Stomach (tissue), 9 donors: ENCODE results near the gene NCDN. TPM values are rescaled to one million over a fixed set of nuclear protein-coding genes. Genes with fewer than 3 reads are reported as not detected.

Experiments
- DNase-seq, 2 donors: peaks; one replicate each; pipeline versions ENCODE4 v3.0.0 to v3.0.0-alpha.2; 2013 to 2019
- H3K27ac ChIP-seq, 5 donors: fragments of 200-600 bp in 4 of 5; sonication (generic) in 4 of 5; one replicate each; pipeline ENCODE4 v1.5.1; 2013 to 2019; ENCODE audit warnings: mild to moderate bottlenecking in 1 of 5, moderate library complexity in 1 of 5
- H3K27me3 ChIP-seq, 3 donors: fragments of 200-600 bp; sonication (generic); one replicate each; pipeline ENCODE4 v1.5.1; 2017 to 2019; ENCODE audit warnings: mixed run types in 1 of 3
- H3K36me3 ChIP-seq, 4 donors: fragments of 200-600 bp; sonication (generic); 1 replicate in 3 of 4; 2 replicates in 1 of 4; pipeline ENCODE4 v1.5.1; 2016 to 2019
- H3K4me1 ChIP-seq, 4 donors: fragments of 200-600 bp; sonication (generic); one replicate each; pipeline ENCODE4 v1.5.1; 2016 to 2019
- H3K4me3 ChIP-seq, 4 donors: fragments of 200-600 bp; sonication (generic) in 3 of 4; one replicate each; pipeline ENCODE4 v1.5.1; 2016 to 2019; ENCODE audit warnings: mild to moderate bottlenecking in 1 of 4
- H3K9me3 ChIP-seq, 4 donors: fragments of 200-600 bp; sonication (generic); one replicate each; pipeline ENCODE4 v1.5.1; 2016 to 2019
- EP300 ChIP-seq: sonication (generic); formaldehyde crosslinking; IDR thresholded peaks from one replicate; pipeline ENCODE4 v1.6.1; 2017; ENCODE audit warnings: antibody characterized with exemption
- POLR2A ChIP-seq, 4 donors: fragments of 450-650 bp; IDR thresholded peaks; one replicate each; pipeline ENCODE4 v1.6.1; 2016; ENCODE audit warnings: antibody characterized with exemption in 4 of 4, control low read depth in 2 of 4, mild to moderate bottlenecking in 1 of 4, moderate library complexity in 1 of 4
- POLR2AphosphoS5 ChIP-seq, 3 donors: sonication (generic); formaldehyde crosslinking; IDR thresholded peaks; one replicate each; pipeline ENCODE4 v1.6.1; 2016; ENCODE audit warnings: antibody characterized with exemption in 3 of 3
- WGBS, 5 donors: extraction: QIAGEN DNeasy Blood & Tissue Kit in 3 of 5; methylation state at CpG; one replicate each; pipeline versions ENCODE4 v1.1.5 to v1.1.7; 2013 to 2018; 5-methylcytosine and 5-hydroxymethylcytosine counted together
- intact Hi-C: fragments of 100-400 bp; cut with DNase I; formaldehyde crosslinking; loops from one replicate; pipeline ENCODE4 v1.15.1; 2023; ENCODE audit warnings: low total_unique reads
- polyA plus RNA-seq, 3 donors: library from polyadenylated mRNA; stranded (reverse); fragments of 200-250 nt; gene quantifications; one replicate each; pipeline ENCODE4 v1.2.3, GENCODE V29; 2013
- total RNA-seq, 5 donors: library from RNA; depleted of rRNA; stranded (reverse); fragments of >200 nt; gene quantifications; one replicate each; pipeline versions ENCODE4 v1.1.0 to v1.2.3, GENCODE V29; 2014 to 2016
- TF ChIP-seq, protein P1 (sequence below), 7 experiments: fragments of 450-650 bp in 4 of 7; fragments of 200-600 bp in 3 of 7; sonication (generic) in 3 of 7; IDR thresholded peaks; one replicate each; pipeline ENCODE4 v1.5.1; 2016 to 2019; ENCODE audit warnings: antibody characterized with exemption in 7 of 7, control low read depth in 2 of 7, mild to moderate bottlenecking in 1 of 7
- donor health status: healthy with polysubstance abuse.
- donor health status: Bipolar disorder and iron deficiency.
- donor health status: healthy.

NCDN gene
- total and polyA plus RNA-seq, 8 donors = 5.3 to 92.9 (median 12.4) TPM

DNA sequence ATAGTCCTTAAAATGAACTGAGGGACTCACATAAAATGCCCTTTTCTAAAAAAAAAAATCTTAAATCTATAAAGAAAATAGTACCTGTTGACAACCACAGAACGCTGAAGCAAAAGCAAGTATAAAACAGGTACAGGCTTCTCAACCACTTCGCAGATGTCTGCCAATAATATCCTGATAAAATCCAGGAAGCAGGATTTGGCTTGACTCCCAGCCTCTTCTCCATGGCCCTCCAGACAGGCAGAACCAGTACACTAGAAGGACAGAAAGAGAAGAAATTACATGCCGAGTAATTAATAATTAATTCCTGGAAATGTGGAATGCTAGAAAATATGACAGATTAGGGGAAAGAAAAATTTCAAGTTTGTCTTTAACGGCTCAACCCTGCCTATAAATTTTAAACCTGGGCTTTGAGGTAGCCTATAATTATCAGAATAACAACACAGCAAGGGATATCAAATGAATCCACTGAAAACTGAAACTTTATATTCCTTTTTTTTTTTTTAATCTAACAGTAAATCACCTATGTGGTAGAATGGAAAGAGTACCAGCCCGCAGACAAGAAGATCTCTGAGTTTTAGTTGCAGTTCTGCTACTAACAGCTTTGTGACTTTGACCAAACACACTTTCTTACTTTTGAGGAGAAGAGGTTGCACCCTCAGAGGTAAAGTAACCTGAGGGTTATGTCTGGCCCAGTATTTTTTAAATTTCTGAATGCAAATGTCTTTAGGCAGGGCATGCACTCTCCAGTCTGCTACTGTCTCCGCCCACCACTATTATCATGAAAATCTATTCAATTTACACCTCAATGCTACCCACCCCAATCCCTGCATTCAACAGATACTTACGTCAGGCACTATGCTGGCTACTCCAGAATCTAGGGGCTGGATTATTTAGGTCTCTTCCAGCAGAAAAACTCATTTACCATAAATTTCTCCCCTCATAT lies 3.1 kb upstream of the NCDN start:
- Histone ChIP-seq H3K36me3 (peaks cover 20 to 44% (median 43%) of the 10 kb centered on the region in 4 donors), H3K27me3 (no peaks in the 10 kb centered on the region), H3K27ac (peak overlapping the region in 3 of 5 donors; percentile 97 to 99 (median 98)), H3K9me3 (no peaks in the 10 kb centered on the region), H3K4me3 (peak overlapping the region in 1 of 4 donors; percentile 4), H3K4me1 (peaks cover 36 to 79% (median 56%) of the 10 kb centered on the region in 4 donors)
- 31 to 43% (median 38%) methylated on average over 7 of the region's 7 CpGs for WGBS, 5 donors
- TF ChIP-seq POLR2AphosphoS5 (IDR thresholded peaks at IDR 0.05) = peak in 1 of 3 donors; percentile 13
- TF ChIP-seq, protein P1, sequence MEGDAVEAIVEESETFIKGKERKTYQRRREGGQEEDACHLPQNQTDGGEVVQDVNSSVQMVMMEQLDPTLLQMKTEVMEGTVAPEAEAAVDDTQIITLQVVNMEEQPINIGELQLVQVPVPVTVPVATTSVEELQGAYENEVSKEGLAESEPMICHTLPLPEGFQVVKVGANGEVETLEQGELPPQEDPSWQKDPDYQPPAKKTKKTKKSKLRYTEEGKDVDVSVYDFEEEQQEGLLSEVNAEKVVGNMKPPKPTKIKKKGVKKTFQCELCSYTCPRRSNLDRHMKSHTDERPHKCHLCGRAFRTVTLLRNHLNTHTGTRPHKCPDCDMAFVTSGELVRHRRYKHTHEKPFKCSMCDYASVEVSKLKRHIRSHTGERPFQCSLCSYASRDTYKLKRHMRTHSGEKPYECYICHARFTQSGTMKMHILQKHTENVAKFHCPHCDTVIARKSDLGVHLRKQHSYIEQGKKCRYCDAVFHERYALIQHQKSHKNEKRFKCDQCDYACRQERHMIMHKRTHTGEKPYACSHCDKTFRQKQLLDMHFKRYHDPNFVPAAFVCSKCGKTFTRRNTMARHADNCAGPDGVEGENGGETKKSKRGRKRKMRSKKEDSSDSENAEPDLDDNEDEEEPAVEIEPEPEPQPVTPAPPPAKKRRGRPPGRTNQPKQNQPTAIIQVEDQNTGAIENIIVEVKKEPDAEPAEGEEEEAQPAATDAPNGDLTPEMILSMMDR (IDR thresholded peaks at IDR 0.05) = no peak
- no peak for TF ChIP-seq EP300
- TF ChIP-seq POLR2A (IDR thresholded peaks at IDR 0.05) = no peak
- intact Hi-C loops = no loop called here
- DNase-seq = peak; percentile 60 to 75

DNA sequence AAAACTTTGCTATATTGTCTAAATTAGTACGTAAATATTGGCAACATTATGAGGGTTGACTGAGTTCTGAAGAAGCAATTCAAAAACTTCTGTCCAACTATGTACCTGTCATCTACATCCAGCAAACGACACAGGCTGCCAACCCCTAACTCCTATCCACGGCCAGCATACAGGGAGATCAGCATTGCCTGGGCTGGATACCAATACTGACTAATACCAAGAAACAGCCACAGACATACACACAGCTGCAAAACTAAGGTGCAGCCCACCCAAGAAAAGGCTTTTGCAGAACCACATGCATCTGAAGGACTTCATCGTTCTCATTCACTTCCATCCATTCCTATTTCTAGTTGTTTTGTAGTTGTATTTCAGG lies 2.4 kb upstream of the NCDN start:
- peak overlapping the region in 4 of 5 donors; percentile 97 to 99 (median 98) for H3K27ac ChIP-seq
- no peak for DNase-seq
- H3K4me3 ChIP-seq = peak overlapping the region in 2 of 4 donors; percentile 70 to 93
- no peaks in the 10 kb centered on the region for H3K9me3 ChIP-seq
- intact Hi-C loops = no loop called here
- no peaks in the 10 kb centered on the region for H3K27me3 ChIP-seq
- TF ChIP-seq POLR2AphosphoS5 (IDR thresholded peaks at IDR 0.05) (no peak), POLR2A (IDR thresholded peaks at IDR 0.05) (no peak), EP300 (no peak)
- TF ChIP-seq, protein P1 (IDR thresholded peaks at IDR 0.05) = no peak
- H3K36me3 ChIP-seq = peaks cover 20 to 38% (median 37%) of the 10 kb centered on the region in 4 donors
- peaks cover 38 to 79% (median 61%) of the 10 kb centered on the region in 4 donors for H3K4me1 ChIP-seq
- 32 to 52% (median 46%) methylated on average over 4 of the region's 4 CpGs for WGBS, 5 donors

DNA sequence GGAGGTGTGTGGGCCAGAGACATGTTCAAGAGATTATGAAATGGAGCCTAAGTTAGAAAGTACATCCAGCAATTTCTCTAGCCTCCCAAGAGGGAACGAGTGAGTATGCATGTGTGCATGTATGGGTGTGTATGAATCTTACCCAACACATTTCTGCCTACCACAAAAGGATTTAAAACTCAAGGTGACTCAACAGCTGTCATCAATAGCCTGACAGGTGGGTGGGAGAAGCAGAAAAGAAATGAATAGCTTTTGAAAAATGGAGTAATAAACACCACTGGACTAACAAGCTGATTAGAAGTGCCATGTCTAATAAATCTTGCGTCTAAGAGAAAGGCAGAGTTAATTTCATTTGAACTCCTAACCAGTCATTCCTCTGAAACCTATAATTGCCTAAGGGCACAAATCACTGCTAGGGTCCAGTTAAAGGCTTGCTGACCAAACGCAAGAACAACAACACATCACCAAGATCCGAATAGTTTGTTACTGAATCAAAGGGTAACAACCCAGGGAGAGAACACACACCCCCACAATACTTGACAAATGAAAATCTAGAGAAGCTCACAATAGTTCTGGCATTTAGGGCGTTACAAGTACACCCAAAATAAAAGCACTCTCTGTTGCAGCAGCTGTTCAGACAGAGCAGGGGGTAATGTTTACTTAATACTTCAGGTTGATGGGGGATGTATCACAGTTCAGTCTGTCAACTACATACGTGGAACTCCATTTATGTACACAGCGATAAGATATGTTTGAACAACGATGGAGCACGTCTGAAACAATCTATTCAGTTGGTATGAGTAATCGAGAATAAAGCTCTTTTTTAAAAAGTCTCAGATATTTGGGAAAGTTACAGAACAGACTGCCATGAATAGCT lies 1.8 kb upstream of the NCDN start:
- Histone ChIP-seq H3K4me1 (peaks cover 45 to 79% (median 68%) of the 10 kb centered on the region in 4 donors), H3K36me3 (peaks cover 20 to 33% (median 32%) of the 10 kb centered on the region in 4 donors), H3K4me3 (peak overlapping the region; percentile 70 to 97 (median 87)), H3K27me3 (no peaks in the 10 kb centered on the region), H3K9me3 (no peaks in the 10 kb centered on the region), H3K27ac (peak overlapping the region; percentile 26 to 99 (median 98))
- TF ChIP-seq POLR2AphosphoS5 (IDR thresholded peaks at IDR 0.05) (peak in 2 of 3 donors; percentile 60 to 69), EP300 (no peak), POLR2A (IDR thresholded peaks at IDR 0.05) (no peak)
- DNase-seq = peak in 1 of 2 donors; percentile 79
- 18 to 48% (median 27%) methylated on average over 10 of the region's 10 CpGs for WGBS, 5 donors
- intact Hi-C loops = no loop called here

DNA sequence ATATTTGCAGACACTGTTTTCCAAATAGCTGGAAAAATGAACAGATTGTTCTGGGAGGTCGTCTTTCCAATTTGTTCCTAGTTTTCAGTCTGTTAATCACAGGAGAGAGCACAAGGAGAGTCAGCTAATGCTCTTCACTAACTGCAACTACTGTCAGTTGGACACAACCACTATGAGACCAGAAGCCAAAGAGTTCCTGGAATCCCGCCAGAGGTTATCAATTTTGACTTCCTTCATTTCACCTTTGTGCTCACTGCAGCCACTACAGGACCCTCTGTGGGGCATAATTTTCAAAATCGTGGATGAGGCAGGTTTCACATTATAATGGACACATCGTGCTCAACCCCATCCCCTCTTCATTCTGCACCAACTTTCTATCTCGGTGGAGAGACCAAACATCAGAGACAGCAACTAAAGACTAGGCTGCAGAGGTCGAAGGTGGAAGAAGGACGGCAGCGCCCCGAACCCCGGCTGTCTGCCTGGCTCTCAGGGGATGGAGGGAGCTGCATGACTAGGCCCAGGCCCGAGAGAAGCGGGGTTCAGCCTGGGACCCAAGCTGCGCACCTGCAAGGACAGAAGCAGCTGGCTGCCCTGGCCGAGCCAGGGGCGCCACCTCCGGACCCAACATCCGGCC lies 998 bp upstream of the NCDN start:
- no peaks in the 10 kb centered on the region for H3K9me3 ChIP-seq
- DNase-seq = peak in 1 of 2 donors; percentile 39
- H3K27me3 ChIP-seq = no peaks in the 10 kb centered on the region
- H3K4me1 ChIP-seq = peaks cover 52 to 86% (median 74%) of the 10 kb centered on the region in 4 donors
- 1 to 2% (median 1%) methylated on average over 14 to 17 of the region's 17 CpGs for WGBS, 5 donors
- H3K36me3 ChIP-seq = peaks cover 15 to 32% (median 26%) of the 10 kb centered on the region in 4 donors
- peak overlapping the region; percentile 96 to 99 (median 98) for H3K27ac ChIP-seq
- TF ChIP-seq POLR2A (IDR thresholded peaks at IDR 0.05) (no peak), EP300 (no peak), POLR2AphosphoS5 (IDR thresholded peaks at IDR 0.05) (no peak)
- TF ChIP-seq, protein P1 (IDR thresholded peaks at IDR 0.05) = no peak
- peak overlapping the region; percentile 70 to 97 (median 87) for H3K4me3 ChIP-seq
- intact Hi-C loops = no loop called here
